Hindlimb muscle (tissue), 1 donor: ENCODE results near the gene MS4A10. TPM values are rescaled to one million over a fixed set of nuclear protein-coding genes. Genes with fewer than 3 reads are reported as not detected.
"Not testable (repeated sequence)": the region's sequence is repeated elsewhere in the genome, so short reads cannot be mapped to it uniquely, and the experiment has no call there.

ENCODE experiments used
- DNase-seq: peaks from one replicate; pipeline ENCODE4 v3.0.0-alpha.2; 2013
- polyA plus RNA-seq: library from polyadenylated mRNA; unstranded; fragments of 120-200 nt; gene quantifications from one replicate; pipeline ENCODE4 v1.2.1, GENCODE V29; 2013; ENCODE audit not compliant: insufficient read length

MS4A10 gene
- not detected for polyA plus RNA-seq

- no peak for DNase-seq
Observed at GRCh38 chr11:60785136-60785535, at the start of gene MS4A10. Gene MS4A10, plus strand, starts transcription at chr11:60785333. Its CDS starts 5,003 bp downstream, at chr11:60790336.

- no peak for DNase-seq
Observed at GRCh38 chr11:60739114-60739513, 46.0 kb upstream of the MS4A10 start.

GRCh38 chr11:60740573-60740972 lies 44.6 kb upstream of the MS4A10 start:
- no peak for DNase-seq

- DNase-seq, result no peak
Observed at GRCh38 chr11:60741421-60741820, 43.7 kb upstream of the MS4A10 start.

- DNase-seq, result no peak
Observed at GRCh38 chr11:60743058-60743457, 42.1 kb upstream of the MS4A10 start.

GRCh38 chr11:60744114-60744513 lies 41.0 kb upstream of the MS4A10 start:
- DNase-seq, result no peak

- no peak for DNase-seq
Observed at GRCh38 chr11:60747359-60747873, 37.7 kb upstream of the MS4A10 start.

- no peak for DNase-seq
Observed at GRCh38 chr11:60748225-60748624, 36.9 kb upstream of the MS4A10 start.

GRCh38 chr11:60748821-60749220 lies 36.3 kb upstream of the MS4A10 start:
- no peak for DNase-seq

GRCh38 chr11:60750911-60751310 lies 34.2 kb upstream of the MS4A10 start:
- DNase-seq, result no peak

- DNase-seq, result no peak
Observed at GRCh38 chr11:60753309-60753708, 31.8 kb upstream of the MS4A10 start.

- DNase-seq, result no peak
Observed at GRCh38 chr11:60754887-60755286, 30.2 kb upstream of the MS4A10 start.

GRCh38 chr11:60756307-60757032 lies 28.7 kb upstream of the MS4A10 start, which contains the start of gene MS4A15:
Gene MS4A15, plus strand, starts transcription at chr11:60756867. Its CDS starts 6,867 bp downstream, at chr11:60763734.
- DNase-seq, result no peak

- DNase-seq, result no peak
Observed at GRCh38 chr11:60757231-60757800, 27.8 kb upstream of the MS4A10 start.

GRCh38 chr11:60758671-60759070 lies 26.5 kb upstream of the MS4A10 start:
- not testable (repeated sequence) for DNase-seq

GRCh38 chr11:60759438-60760225 lies 25.5 kb upstream of the MS4A10 start:
- not testable (repeated sequence) for DNase-seq

- DNase-seq, result no peak
Observed at GRCh38 chr11:60761436-60762190, 23.5 kb upstream of the MS4A10 start.

GRCh38 chr11:60762851-60763691 lies 22.1 kb upstream of the MS4A10 start:
- DNase-seq, result no peak

GRCh38 chr11:60763692-60764369 lies 21.3 kb upstream of the MS4A10 start:
- DNase-seq, result no peak

GRCh38 chr11:60764879-60765278 lies 20.3 kb upstream of the MS4A10 start:
- DNase-seq, result no peak

- DNase-seq, result no peak
Observed at GRCh38 chr11:60765355-60765754, 19.8 kb upstream of the MS4A10 start.
